Psoas muscle (tissue), 8 donors: Measurements from ENCODE around the gene AOPEP. TPM values are rescaled to one million over a fixed set of nuclear protein-coding genes. Genes with fewer than 3 reads are reported as not detected.

Source experiments
- ATAC-seq, 4 donors: fragments of 200-7000 bp; cut with Tn5 transposase; one replicate each; pipeline ENCODE4 v1.9.1; 2020; ENCODE audit warnings: moderate library complexity in 3 of 4, mild to moderate bottlenecking in 2 of 4
- DNase-seq, 2 donors: peaks; one replicate each; pipeline ENCODE4 v3.0.0-alpha.2; 2020
- H3K27ac ChIP-seq: fragments of 200-600 bp; one replicate; pipeline ENCODE4 v1.8.0; 2022
- H3K27me3 ChIP-seq, 3 donors: fragments of 200-600 bp in 1 of 3; one replicate each; pipeline versions ENCODE4 v1.6.1 to v1.8.0; 2013 to 2022; ENCODE audit warnings: low read length in 2 of 3, mild to moderate bottlenecking in 2 of 3, moderate library complexity in 1 of 3; ENCODE audit not compliant: insufficient read depth in 3 of 3
- H3K36me3 ChIP-seq, 2 donors: fragments of 200-600 bp in 1 of 2; one replicate each; pipeline versions ENCODE4 v1.6.1 to v1.8.0; 2013 to 2022; ENCODE audit warnings: low read depth in 1 of 2, mild to moderate bottlenecking in 1 of 2, moderate library complexity in 1 of 2; ENCODE audit not compliant: insufficient read depth in 1 of 2
- H3K4me1 ChIP-seq: fragments of 200-600 bp; one replicate; pipeline ENCODE4 v1.8.0; 2022
- H3K4me3 ChIP-seq: fragments of 200-600 bp; one replicate; pipeline ENCODE4 v1.8.0; 2022; ENCODE audit warnings: mild to moderate bottlenecking
- H3K9me3 ChIP-seq: fragments of 200-600 bp; one replicate; pipeline ENCODE4 v1.8.0; 2022
- WGBS, 3 donors: extraction: QIAGEN DNeasy Blood & Tissue Kit; methylation state at CpG; one replicate each; pipeline versions ENCODE4 v1.1.6 to v1.1.7; 2013; 5-methylcytosine and 5-hydroxymethylcytosine counted together
- intact Hi-C, 2 donors: fragments of 100-400 bp; cut with DNase I; formaldehyde crosslinking; loops; one replicate each; pipeline versions ENCODE4 v1.11.0 to v1.14.2; 2022
- polyA plus RNA-seq, 3 donors: library from polyadenylated mRNA; stranded (reverse); fragments of 200-250 nt; gene quantifications; one replicate each; pipeline ENCODE4 v1.2.3, GENCODE V29; 2013
- total RNA-seq, 4 donors: library from RNA; stranded (reverse); fragmentation: NEBNext Ultra II Directional in 2 of 4; extraction: Animal tissue kit (Norgen Biotek cat#: 25700) in 2 of 4; gene quantifications; one replicate each; pipeline versions ENCODE4 v1.2.1 to v1.2.4, GENCODE V29; 2021 to 2023
- TF ChIP-seq, protein P1 (sequence below): fragments of 200-600 bp; IDR thresholded peaks from one replicate; pipeline ENCODE4 v1.8.0; 2022; ENCODE audit warnings: antibody characterized with exemption
- donor health status: healthy with polysubstance abuse.
- donor health status: DM: no; HTN: no; CAD: no; lungs with moderate emphysema.
- donor health status: Bipolar disorder and iron deficiency.
- donor health status: healthy.
- donor health status: DM: yes; HTN: yes; CAD: no.
- donor health status: DM: no; HTN: no; CAD: no.
- donor health status: DM: no; HTN: no; CAD: no.
- donor health status: DM: yes; HTN: yes; CAD: no.

Gene AOPEP
- total and polyA plus RNA-seq, 7 donors, result 46.4 to 96.9 (median 78.6) TPM

DNA sequence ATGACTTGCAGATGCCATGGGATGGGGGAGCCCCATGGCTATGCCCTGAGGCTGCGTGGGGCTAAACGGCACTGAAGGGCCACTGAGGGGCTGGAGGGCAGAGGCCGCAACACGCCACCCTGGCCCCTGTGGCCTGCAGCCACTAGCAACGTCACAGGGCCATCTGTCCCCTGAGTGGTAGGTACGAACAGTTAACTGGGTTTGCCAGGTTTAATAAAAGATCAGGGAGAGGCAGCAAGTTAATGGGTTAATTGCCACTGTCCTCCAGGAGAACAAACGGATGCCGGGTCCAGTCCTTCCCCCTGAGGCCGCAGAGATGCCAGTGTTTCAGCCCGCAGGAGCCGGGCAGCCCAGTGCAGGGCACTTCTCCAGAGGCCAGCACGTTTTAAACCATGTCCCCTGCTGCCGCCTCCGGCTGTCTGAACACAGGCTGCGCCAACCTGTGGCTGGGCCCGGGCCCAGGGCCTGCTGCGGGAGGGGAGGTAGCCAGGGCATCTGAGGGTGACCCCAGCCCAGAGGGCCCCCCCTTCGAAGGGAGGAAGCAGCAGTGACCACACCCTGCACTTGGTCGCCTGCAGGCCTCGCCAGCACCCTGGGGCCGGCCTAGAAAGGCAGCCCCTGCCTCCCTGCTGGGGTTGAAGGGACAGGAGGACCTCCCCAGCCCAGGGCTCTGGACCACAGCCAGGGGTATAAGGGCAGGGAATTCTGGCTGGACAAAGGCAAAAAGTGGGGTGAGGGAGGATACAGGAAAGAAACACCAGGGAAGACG, 363.7 kb downstream of the AOPEP start:
- no peaks in the 10 kb centered on the region for H3K27me3 ChIP-seq
- peaks cover 87% of the 10 kb centered on the region for H3K4me1 ChIP-seq
- 16 to 19% (median 17%) methylated on average over 21 to 22 of the region's 22 CpGs for WGBS, 3 donors
- peak; percentile 62 to 70 (median 66) for ATAC-seq
- peak overlapping the region; percentile 89 for H3K27ac ChIP-seq
- peaks cover 0 to 22% of the 10 kb centered on the region in 2 donors for H3K36me3 ChIP-seq
- intact Hi-C loops, result loop anchor here in 1 of 2 donors (5.0 kb wide), 1 partner anchor 83 kb away; no protein-coding TSS in a partner anchor
- no peak overlapping the region for H3K4me3 ChIP-seq
- TF ChIP-seq, protein P1, sequence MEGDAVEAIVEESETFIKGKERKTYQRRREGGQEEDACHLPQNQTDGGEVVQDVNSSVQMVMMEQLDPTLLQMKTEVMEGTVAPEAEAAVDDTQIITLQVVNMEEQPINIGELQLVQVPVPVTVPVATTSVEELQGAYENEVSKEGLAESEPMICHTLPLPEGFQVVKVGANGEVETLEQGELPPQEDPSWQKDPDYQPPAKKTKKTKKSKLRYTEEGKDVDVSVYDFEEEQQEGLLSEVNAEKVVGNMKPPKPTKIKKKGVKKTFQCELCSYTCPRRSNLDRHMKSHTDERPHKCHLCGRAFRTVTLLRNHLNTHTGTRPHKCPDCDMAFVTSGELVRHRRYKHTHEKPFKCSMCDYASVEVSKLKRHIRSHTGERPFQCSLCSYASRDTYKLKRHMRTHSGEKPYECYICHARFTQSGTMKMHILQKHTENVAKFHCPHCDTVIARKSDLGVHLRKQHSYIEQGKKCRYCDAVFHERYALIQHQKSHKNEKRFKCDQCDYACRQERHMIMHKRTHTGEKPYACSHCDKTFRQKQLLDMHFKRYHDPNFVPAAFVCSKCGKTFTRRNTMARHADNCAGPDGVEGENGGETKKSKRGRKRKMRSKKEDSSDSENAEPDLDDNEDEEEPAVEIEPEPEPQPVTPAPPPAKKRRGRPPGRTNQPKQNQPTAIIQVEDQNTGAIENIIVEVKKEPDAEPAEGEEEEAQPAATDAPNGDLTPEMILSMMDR, result no peak
- H3K9me3 ChIP-seq, result no peaks in the 10 kb centered on the region
- peak; percentile 72 to 87 for DNase-seq

GRCh38 chr9:95090871-95091577, 364.5 kb downstream of the AOPEP start:
- peak in 3 of 4 donors; percentile 14 to 27 (median 14) for ATAC-seq
- H3K4me1 ChIP-seq, result peaks cover 84% of the 10 kb centered on the region
- WGBS, 3 donors, result 31 to 50% (median 37%) methylated on average over 14 of the region's 14 CpGs

GRCh38 chr9:95091601-95092261, 365.2 kb downstream of the AOPEP start:
- H3K27me3 ChIP-seq, result no peaks in the 10 kb centered on the region
- WGBS, 3 donors, result 24 to 39% (median 31%) methylated on average over 12 of the region's 12 CpGs
- no peak for DNase-seq
- peaks cover 0 to 7% of the 10 kb centered on the region in 2 donors for H3K36me3 ChIP-seq
- peaks cover 77% of the 10 kb centered on the region for H3K4me1 ChIP-seq
- TF ChIP-seq, protein P1, result no peak
- intact Hi-C loops, result loop anchor here in 1 of 2 donors (5.0 kb wide), 1 partner anchor 84 kb away; no protein-coding TSS in a partner anchor
- ATAC-seq, result no peak
- peak overlapping the region; percentile 89 for H3K27ac ChIP-seq
- no peaks in the 10 kb centered on the region for H3K9me3 ChIP-seq
- no peak overlapping the region for H3K4me3 ChIP-seq

More at GRCh38 chr9:95090871-95091577, 364.5 kb downstream of the AOPEP start:
- TF ChIP-seq, protein P1, result no peak
- Histone ChIP-seq H3K4me3 (no peak overlapping the region), H3K27ac (peak overlapping the region; percentile 89), H3K27me3 (no peaks in the 10 kb centered on the region), H3K36me3 (peaks cover 0 to 14% of the 10 kb centered on the region in 2 donors), H3K9me3 (no peaks in the 10 kb centered on the region)
- DNase-seq, result no peak
- intact Hi-C loops, result loop anchor here in 1 of 2 donors (5.0 kb wide), 1 partner anchor 84 kb away; no protein-coding TSS in a partner anchor

DNA sequence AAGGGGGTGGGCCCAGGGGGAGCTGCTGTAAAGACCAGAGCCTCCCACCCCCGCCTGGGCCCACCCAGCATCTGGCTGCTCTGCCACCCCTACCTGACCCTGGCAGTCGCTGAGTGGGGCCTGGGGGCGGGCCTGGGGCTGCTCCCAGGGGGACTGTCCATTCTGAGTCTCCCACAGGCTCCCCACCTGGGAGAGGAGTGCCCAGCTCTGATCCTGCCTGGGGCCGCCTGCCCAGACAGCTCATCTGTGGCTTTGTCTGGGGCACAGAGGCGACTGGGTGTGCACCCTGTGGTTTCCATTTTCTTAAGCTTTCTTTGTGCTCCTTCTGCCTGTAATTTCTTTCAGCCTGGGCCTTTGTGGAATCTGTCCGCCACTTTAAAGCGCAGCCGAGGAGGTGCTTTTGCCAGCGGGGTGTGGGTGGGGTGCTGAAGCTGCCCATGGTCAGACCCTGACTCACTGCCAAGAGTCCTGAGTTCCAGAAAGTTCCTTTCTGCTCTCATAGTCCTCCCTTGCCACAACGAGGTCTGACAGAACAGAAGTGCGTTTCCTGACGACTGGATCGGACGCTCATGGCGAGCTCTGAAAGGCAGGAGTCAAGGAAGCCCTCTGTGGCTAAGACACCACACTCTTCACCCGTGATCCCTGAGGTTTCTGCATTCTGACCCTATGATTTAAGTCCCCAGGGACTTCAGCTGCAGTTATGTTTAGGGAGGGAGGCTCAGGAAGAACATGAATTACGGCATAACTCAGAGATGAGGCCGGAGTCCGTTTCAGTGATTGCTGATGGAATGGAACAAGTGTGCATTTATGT, 366.0 kb downstream of the AOPEP start:
- TF ChIP-seq, protein P1, result no peak
- WGBS, 3 donors, result 28 to 43% (median 35%) methylated on average over 18 to 19 of the region's 19 CpGs
- no peaks in the 10 kb centered on the region for H3K27me3 ChIP-seq
- intact Hi-C loops, result loop anchor here in 1 of 2 donors (5.0 kb wide), 1 partner anchor 85 kb away; no protein-coding TSS in a partner anchor
- DNase-seq (no peak), ATAC-seq (peak; percentile 8 to 27 (median 14))
- peaks cover 74% of the 10 kb centered on the region for H3K4me1 ChIP-seq
- peak overlapping the region; percentile 89 for H3K27ac ChIP-seq
- no peak overlapping the region for H3K4me3 ChIP-seq
- H3K36me3 ChIP-seq, result peaks cover 0 to 3% of the 10 kb centered on the region in 2 donors
- no peaks in the 10 kb centered on the region for H3K9me3 ChIP-seq
